D721Med (cell line): ENCODE data around the gene ATAD2B.
A peak's percentile ranks its signal among the peaks of the same experiment; 100 is the strongest.

ENCODE experiments used
- DNase-seq: peaks from one replicate; pipeline ENCODE4 v3.0.0; 2011; ENCODE audit warnings: low spot score; ENCODE audit not compliant: insufficient read length
- FAIRE-seq: peaks from 2 replicates; lab custom pipeline; 2011; peaks lifted over from hg19 to GRCh38; lab: Jason Lieb, UNC
- TF ChIP-seq, protein P1 (sequence below): IDR thresholded peaks from 2 replicates; pipeline ENCODE4 v1.5.1; 2012; ENCODE audit warnings: mild to moderate bottlenecking, control low read depth; ENCODE audit not compliant: insufficient read depth; ENCODE audit errors: missing control alignments

Gene ATAD2B

DNA sequence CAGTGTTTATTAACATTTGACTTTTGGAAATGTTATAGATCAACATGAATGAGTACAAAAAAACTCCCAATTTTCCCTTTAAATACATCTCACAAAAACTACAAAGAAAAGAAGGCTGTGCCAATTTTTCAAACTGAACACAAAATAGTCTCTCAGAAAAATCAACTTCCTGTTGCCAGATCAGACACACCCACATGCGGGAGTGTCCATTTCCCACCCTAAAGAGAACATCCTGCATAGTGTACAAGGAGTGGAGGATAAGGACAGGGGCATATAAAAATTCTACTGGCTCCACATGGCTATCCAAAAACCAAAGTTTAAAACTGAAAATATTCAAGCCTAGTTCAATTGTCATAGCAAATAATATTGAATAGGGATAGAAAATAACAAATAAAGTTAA lies 165.3 kb downstream of the ATAD2B start:
- DNase-seq (no peak), FAIRE-seq (no peak)
- TF ChIP-seq, protein P1, sequence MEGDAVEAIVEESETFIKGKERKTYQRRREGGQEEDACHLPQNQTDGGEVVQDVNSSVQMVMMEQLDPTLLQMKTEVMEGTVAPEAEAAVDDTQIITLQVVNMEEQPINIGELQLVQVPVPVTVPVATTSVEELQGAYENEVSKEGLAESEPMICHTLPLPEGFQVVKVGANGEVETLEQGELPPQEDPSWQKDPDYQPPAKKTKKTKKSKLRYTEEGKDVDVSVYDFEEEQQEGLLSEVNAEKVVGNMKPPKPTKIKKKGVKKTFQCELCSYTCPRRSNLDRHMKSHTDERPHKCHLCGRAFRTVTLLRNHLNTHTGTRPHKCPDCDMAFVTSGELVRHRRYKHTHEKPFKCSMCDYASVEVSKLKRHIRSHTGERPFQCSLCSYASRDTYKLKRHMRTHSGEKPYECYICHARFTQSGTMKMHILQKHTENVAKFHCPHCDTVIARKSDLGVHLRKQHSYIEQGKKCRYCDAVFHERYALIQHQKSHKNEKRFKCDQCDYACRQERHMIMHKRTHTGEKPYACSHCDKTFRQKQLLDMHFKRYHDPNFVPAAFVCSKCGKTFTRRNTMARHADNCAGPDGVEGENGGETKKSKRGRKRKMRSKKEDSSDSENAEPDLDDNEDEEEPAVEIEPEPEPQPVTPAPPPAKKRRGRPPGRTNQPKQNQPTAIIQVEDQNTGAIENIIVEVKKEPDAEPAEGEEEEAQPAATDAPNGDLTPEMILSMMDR: no peak

DNA sequence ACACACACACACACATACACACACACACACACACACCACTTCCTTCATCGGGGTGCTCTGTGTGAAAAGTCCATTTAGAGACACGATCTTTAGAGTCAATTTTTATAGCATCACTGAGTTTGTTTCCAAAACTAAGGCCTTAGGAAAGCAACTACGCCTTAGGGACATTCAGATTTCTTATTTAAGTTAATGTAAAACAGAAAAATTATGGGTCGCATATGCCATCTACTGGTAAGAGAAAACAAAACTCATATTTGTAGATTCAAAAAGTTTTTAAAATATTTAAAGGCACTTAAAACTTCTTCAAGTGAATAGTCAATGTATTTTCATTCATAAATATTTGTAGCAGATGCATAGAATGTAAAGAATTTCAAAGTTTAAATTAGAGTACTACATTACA lies 166.2 kb downstream of the ATAD2B start:
- TF ChIP-seq, protein P1: peak; percentile 47
- FAIRE-seq (no peak), DNase-seq (no peak)

DNA sequence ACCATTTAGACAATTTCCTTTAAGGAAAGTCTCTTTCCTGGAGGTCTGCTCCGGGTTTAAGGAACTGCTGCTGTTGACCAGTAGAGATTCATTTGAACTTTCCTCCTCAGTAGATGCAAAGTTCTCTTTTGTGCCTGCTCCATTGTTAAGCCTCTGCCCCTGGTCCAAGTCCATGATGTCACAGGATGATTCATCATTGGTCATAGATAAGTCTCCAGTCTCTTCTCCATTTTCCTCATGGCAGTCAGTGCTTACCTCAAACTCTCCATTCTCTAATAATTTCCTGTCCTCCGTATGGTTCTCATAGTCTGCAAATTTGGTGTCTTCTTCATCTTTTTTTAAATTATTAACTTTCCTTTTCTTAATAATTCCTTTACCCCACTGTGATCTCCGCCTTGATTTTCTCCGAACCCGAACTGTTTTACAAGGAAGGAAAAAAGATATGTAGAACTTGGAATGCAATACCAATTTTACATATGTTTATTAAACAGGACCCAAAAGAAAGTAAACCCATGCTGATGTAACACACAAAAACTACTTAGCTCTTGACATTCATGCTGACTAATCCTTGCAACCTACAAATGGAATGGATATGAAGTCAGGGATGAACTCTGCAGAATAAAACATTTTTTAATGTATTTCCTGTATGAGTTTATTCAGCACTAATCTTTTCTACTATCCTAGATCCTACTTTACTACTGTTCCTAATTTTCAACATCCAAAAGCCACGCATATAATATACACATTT lies 169.1 kb downstream of the ATAD2B start:
- FAIRE-seq: no peak

DNA sequence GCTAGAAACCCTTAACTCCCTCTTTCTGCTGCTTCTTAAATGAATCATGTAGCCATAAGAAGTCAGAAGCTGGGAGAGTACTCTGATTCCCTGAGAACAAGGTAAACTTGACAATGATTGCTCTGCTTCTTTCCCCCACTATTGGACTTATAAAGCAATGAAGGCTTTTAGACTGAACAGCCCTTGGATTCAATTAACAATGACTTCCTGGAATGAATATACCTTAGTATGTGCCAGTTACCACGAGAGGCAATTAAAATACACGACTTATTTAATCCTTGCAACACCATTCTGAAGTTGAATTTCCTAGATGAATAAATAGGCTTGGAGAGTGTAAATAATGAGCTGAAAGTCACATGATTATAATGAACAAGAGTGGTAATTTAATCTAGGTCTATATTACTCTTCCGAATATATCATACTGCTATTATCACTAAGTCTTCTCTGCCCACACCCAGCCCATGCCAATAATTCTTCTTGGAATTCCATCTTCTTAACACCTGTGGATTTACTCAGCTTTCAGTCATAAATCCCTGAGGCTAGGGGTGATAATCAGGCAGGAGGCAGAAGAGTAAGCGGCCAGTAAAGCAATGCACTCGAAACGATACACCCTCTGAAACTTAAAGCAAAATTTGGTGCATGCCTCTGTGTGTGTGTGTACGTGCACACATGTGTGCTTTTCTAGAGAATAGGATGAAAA lies 170.2 kb downstream of the ATAD2B start:
- FAIRE-seq: no peak
- TF ChIP-seq, protein P1: no peak
- no peak for DNase-seq

More for the DNA sequence above, 169.1 kb downstream of the ATAD2B start:
- no peak for DNase-seq
- TF ChIP-seq, protein P1: no peak

DNA sequence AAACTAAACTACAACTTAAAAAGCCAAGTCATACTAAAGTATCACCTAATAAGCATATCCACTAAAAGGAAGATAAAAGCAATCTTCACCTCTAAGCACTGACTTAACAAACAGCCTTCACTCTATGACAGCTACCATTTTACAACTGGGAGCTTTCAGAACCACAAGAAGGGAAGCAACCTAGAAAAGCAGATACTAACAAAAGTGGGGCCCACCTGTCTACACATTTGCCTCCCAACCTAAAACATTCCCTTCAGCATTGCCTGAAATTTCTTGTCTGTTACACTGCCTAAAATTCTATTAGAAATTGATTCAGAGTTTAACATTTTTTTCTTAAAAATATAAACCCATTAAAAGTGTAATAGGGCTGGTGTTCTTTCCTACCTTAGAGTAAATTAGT lies 172.0 kb downstream of the ATAD2B start:
- TF ChIP-seq, protein P1: no peak
- FAIRE-seq: no peak

DNA sequence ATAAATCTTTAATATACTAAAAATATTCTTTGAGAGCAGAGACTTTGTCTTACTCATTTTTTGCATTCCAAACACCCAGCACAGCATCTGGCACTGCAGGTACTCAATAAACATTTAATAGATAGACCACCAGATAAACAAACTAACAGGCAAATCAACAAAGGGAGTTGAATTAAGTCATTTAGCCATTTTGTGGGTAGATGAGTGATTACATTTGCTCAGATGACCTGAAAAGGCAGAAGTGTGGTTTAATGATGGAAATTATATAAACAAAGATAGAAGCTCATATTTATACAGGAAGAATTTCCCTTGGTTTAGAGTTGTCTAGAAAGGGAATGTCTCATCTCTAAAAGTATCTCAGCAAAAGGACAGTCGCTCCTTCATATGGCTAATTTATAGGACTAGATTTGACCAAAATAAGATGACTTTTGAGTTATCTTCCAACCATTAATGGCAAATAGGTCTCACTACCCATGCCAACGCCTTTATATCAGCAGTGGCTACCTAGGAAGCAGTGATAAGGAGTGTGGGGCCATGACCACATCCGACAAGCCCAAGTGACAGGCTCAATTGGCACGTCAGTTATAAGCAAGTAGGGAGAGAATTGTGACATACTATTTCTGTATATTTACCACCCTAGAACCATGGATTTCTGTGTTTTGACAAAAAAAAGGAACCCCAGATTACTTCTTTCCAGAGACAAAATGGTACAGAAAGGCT lies 173.5 kb downstream of the ATAD2B start:
- DNase-seq (no peak), FAIRE-seq (no peak)
- TF ChIP-seq, protein P1: no peak

More for the DNA sequence above, 172.0 kb downstream of the ATAD2B start:
- no peak for DNase-seq
